ENCODE results near the gene FYB1. TPM values are rescaled to one million over a fixed set of nuclear protein-coding genes. Genes with fewer than 3 reads are reported as not detected.

The FYB1 gene
- total and polyA plus RNA-seq, 9 donors: 1.1 to 12.4 (median 3.6) TPM

DNA sequence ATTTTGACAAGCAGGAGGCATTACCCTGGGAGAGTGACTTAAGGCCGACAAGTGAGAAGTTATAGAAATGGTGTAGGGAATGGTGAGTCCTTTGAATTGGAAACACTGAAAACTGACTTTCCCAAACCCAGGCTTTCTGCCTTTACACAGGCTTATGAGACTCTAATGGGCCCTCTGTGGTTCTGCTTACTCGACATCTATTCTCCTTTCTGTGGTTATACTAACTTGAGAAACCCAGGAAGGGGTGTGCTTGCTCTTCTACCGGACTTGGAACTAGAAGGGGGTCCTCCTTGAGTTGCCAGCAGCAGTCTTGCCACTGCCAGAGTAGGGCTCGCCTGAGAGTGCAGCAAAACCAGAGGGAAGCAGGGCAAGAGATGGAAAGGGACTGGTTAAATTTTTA, 63.3 kb downstream of the FYB1 start:
- WGBS, 3 donors: 75 to 82% (median 81%) methylated on average over 4 of the region's 4 CpGs
- Histone ChIP-seq H3K4me3 (no peak overlapping the region), H3K27ac (no peak overlapping the region), H3K4me1 (ENCODE audit: insufficient read depth) (no peaks in the 10 kb centered on the region), H3K9me3 (no peaks in the 10 kb centered on the region), H3K27me3 (no peaks in the 10 kb centered on the region), H3K36me3 (no peaks in the 10 kb centered on the region)
- intact Hi-C loops (cut with DNase I): no loop called here
- no peak for TF ChIP-seq POLR2A (IDR thresholded peaks at IDR 0.05)
- TF ChIP-seq EP300 (IDR thresholded peaks at IDR 0.05): no peak
- TF ChIP-seq CTCF (IDR thresholded peaks at IDR 0.05): no peak
- DNase-seq: no peak

- intact Hi-C loops (cut with DNase I): no loop called here
- Histone ChIP-seq H3K27me3 (no peaks in the 10 kb centered on the region), H3K4me1 (ENCODE audit: insufficient read depth) (no peaks in the 10 kb centered on the region), H3K4me3 (no peak overlapping the region), H3K27ac (no peak overlapping the region), H3K9me3 (no peaks in the 10 kb centered on the region), H3K36me3 (no peaks in the 10 kb centered on the region)
- no peak for DNase-seq
- WGBS, 3 donors: 57 to 66% (median 58%) methylated on average over 2 of the region's 2 CpGs
- TF ChIP-seq CTCF (IDR thresholded peaks at IDR 0.05) (no peak), POLR2A (IDR thresholded peaks at IDR 0.05) (no peak), EP300 (IDR thresholded peaks at IDR 0.05) (no peak)
Observed at GRCh38 chr5:39151745-39152144, 67.6 kb downstream of the FYB1 start.

DNA sequence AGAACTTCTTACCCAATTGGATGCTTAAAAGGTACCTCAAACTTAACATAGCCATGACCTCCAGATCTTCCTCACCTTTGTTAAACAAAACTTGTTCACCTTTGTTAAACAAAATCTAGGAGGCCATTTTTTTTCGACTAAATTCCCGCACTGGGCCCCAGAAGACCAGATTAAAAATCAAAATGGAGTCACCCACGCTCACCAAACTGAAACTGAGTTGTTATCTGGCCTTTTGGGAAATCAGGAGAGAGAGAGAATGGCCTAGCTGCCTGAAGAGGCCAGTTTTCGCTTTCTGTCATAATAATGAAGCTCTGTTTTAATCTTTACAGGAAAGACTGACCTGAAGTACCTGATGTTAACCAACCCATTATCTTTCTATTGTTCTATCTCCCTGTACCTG, 69.4 kb downstream of the FYB1 start:
- H3K36me3 ChIP-seq: no peaks in the 10 kb centered on the region
- intact Hi-C loops (cut with DNase I): no loop called here

DNA sequence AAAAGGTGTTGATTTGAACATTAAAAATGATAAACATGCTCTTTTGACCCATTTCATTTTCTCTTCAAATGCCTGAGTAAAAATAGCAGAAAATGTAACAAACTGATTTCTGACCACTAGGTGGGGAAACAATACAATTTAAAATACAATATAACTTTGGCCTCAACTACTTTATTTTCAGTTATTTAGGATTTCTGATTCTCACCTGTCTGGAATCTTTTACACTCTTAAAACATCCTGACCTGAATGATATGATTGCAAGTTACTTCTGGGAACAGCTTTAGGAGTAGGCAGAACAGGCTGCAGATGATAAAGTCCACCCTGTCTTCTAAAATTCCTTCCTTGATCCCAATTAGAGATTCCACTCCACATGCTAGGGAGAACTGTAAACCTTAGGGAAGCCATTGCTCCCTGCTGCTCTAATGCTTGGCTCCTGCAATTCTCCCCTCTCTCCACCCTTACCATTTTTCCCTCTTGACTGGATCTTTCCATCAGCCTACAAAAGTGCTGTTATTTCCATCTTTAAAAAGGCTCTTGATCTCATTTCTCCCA, 70.3 kb downstream of the FYB1 start:
- Histone ChIP-seq H3K4me3 (no peak overlapping the region), H3K36me3 (no peaks in the 10 kb centered on the region), H3K27me3 (no peaks in the 10 kb centered on the region), H3K27ac (no peak overlapping the region), H3K4me1 (ENCODE audit: insufficient read depth) (no peaks in the 10 kb centered on the region), H3K9me3 (no peaks in the 10 kb centered on the region)
- intact Hi-C loops (cut with DNase I): no loop called here
- no peak for DNase-seq
- TF ChIP-seq EP300 (IDR thresholded peaks at IDR 0.05) (no peak), POLR2A (IDR thresholded peaks at IDR 0.05) (no peak), CTCF (IDR thresholded peaks at IDR 0.05) (no peak)

More for the DNA sequence above, 69.4 kb downstream of the FYB1 start:
- Histone ChIP-seq H3K27ac (no peak overlapping the region), H3K4me3 (no peak overlapping the region), H3K9me3 (no peaks in the 10 kb centered on the region), H3K27me3 (no peaks in the 10 kb centered on the region), H3K4me1 (ENCODE audit: insufficient read depth) (no peaks in the 10 kb centered on the region)
- no peak for DNase-seq
- 90 to 93% (median 93%) methylated on average over 4 of the region's 4 CpGs for WGBS, 3 donors
- TF ChIP-seq POLR2A (IDR thresholded peaks at IDR 0.05): no peak
- no peak for TF ChIP-seq CTCF (IDR thresholded peaks at IDR 0.05)
- no peak for TF ChIP-seq EP300 (IDR thresholded peaks at IDR 0.05)
